GM18868 (cell line): Measurements from ENCODE around the gene ELL.

Source experiments
- ATAC-seq: cut with Tn5 transposase; IDR thresholded peaks from one replicate; pipeline ENCODE4 v1.9.1; 2021; ENCODE audit warnings: mild to moderate bottlenecking, moderate library complexity; ENCODE audit not compliant: unreplicated experiment

Gene ELL

GRCh38 chr19:18424890-18425514 lies 96.9 kb downstream of the ELL start:
- ATAC-seq = no peak

DNA sequence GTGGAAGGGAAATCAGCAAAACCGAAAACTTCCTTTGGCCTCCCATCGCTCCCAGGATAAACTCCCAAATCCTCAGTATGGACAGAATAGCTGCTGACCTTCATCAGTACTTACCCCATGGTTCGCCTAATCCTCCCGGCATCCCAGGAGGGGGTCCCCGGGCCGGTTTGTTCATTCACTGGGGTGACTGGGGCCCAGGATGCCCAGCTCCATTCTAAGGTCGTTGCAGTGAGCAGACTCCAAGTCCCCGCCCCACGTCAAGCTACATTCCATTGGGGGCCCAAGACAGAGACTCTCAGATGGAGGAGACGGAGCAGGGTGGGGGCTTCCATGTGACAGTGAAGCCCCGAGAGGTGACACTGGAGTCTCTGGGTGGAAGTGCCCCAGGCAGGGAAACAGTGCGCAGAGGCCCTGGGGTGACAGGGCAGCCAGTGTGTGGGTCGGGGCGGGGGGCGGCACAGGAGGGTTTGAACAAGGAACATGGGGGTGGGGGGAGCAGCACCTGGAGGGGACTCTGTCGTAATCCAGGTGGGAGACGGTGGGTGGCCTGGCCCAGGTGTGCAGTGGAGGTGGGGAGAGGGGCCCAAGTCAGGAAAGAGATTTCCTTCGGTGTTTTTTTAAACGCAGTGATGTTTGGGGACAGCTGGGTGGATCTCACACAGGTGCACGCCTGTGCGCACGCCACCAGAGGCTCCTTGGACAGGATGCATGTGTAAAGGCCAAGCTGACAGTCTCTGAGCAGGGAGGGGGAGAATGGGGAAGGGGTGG lies 97.6 kb downstream of the ELL start:
- no peak for ATAC-seq

DNA sequence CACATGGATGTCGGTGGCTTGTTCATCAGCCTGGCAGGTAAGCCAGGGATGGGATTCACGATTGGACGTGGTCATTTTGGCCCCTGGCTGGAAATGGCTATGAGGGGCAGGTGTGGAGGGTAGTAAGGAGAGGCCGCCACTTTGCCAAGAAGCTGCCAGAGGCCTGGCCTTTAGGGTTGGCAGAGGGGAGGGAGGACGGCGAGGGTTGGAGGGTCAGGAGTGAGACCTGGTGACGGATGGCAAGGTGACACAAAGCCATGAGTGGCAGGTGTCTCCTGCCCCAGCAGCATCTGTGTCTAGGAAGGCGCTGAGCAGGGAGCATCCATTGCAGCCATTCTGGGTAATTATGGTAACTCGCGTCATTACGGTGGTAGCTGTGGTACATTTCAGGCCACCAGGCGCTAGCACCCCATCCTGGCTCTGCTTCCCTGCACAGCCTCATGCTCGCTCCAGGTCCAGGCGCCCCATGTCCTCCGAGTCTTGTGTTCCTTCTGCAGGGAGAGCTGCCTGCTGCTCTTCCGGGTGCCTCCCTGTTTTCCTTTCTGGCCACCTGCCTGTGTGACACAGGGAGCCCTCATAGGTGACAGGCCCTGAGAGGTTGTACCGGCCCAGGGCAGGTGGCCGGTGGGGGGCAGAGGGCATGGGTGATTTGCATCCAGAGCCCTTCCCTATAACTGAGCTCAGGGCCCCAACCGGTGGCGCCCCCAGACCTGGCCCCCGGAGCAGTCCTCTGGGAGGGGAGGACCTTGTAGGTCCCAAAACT lies 98.4 kb downstream of the ELL start:
- no peak for ATAC-seq

DNA sequence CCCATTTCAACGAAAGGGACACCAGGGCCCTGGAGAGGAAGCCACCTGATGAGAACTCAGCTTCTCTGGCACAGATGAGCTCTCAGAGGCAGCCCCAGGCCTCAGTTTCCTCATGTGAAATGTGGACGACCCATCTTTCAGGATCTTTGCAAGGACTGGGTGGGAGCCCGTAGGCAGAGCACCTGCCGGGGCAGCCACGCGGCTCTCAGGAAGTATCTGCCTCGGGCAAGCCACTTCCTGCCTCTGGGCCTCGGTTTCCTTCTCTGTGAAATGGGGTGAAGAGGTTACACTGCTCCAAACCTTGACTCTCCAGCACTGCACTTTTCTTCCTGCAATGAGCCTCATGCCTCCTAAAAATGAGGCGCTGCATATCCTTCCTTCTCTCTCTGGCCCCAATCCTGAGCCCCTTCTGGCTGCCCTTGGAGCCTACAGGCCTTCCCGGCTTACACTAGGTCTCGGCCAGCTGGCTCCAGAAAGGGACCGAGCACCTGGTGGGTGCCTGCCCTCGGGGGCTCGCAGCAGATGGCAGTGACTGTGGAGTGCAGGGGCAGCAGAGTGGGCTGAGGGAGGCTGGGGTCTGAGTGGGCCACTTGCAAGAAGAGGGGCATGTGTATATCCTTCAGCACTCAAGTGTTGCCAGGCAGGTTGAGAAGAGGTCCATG lies 99.2 kb downstream of the ELL start:
- no peak for ATAC-seq

DNA sequence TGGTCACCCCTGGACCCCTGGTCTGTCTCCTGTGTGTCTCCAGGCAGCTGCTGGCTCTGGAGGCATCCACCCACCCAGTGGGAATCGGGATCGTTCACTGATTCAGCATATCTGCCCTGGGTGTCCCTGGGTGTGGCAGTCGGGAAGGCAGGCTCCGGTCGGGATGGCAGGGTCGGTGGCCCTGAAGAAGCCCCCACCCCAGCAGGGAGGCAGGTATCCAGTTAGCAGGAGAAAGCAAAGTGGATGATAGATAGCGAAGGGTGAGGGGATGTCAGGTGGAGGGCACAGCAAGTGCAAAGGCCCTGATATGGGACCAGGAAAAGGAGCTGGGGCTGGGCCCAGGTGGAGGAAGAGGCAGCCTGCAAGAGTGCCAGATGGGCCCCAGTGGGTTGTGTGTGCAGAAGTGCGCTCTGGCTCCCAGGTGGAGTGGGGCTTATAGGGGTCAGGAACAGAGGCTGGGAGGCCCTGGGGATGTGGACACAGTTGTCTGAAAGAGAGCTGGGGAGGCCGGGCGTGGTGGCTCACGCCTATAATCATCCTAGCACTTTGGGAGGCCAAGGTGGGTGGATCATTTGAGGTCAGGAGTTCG lies 100.4 kb downstream of the ELL start:
- no peak for ATAC-seq

DNA sequence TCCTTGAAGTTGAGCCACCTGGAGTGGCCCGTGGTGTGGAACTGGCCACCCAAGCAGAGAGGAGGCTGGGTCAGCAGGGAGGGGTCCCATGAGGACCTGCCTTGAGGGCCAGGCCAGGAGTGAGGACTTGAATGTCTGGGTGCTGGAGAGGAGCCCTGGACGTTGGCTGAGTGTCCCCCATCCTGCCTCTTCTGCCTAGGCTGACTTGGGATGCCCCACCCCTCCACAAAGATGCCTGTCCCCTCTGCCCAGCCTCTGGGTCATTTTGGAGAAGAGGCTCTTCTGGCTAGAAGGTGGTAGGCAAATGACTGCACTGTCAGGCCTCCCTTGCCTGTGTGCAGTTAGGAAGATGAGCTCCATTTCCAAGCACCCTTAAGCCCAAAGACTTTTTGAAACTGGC lies 100.9 kb downstream of the ELL start:
- ATAC-seq = no peak

DNA sequence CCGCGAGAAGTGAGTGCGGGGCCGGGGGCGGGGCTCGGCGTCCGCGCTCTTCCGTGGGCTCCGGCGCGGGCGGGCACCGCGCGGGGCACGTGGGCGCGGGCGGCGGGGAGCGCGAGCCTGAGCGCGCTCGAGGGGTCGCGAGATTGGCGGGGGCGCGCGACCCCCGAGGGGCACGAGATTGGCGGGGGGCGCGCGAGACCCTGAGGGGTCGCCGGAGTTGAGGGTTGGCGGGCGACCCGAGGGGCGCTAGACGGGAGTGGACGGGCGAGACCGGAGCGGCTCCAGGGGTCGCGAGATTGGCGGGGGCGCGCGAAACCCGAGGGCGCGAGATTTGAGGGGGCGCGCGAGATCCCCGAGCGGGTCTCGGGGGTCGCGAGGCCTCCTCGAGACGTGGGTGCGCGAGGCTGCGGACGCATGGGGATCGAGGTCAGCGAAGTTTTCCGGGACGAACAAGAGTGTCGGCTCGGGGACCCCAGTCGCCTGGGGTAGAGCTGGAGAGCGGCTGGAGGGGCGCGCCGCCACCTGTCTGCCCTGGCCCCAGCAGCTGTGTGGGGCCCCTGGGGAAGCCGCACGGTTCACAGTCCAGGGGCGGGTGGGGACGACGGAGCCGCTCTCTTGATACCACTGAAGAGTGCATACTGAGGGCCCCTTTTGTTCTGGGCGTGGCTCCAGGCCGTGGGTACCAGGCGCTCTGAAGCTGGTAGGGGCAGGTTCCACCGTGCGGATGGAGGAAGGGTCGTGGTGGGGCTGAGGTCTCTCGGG lies 102.0 kb downstream of the ELL start:
- no peak for ATAC-seq

DNA sequence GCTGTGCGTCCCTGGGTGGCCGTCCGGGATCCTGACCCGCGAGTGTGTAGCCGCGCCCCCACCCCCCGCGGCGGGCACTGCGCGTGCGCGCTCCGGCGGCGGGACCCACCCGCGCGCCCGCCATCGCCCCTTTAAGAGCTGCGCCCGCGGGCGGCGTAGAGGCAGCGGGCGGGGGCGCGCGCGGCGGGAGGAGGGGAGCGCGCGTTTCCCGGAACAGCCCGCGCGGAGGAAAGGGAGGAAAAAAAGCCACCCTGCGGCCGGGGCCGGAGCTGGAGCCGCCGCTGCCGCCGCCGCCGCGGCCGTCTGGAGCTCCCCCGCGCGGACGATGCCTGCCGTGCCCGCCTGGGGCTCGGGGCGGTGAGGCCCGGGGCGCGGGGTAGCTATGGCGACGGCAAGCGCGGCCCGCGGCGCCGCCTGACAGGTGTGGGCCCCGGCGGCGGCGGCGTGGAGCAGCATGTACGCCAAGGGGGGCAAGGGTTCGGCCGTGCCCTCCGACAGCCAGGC lies 102.6 kb downstream of the ELL start, which contains the start of gene SSBP4:
SSBP4 (plus strand) TSS at position 204 of the 504 bp plus-strand sequence; CDS start at position 455, 251 bp downstream.
- peak; percentile 45 for ATAC-seq

DNA sequence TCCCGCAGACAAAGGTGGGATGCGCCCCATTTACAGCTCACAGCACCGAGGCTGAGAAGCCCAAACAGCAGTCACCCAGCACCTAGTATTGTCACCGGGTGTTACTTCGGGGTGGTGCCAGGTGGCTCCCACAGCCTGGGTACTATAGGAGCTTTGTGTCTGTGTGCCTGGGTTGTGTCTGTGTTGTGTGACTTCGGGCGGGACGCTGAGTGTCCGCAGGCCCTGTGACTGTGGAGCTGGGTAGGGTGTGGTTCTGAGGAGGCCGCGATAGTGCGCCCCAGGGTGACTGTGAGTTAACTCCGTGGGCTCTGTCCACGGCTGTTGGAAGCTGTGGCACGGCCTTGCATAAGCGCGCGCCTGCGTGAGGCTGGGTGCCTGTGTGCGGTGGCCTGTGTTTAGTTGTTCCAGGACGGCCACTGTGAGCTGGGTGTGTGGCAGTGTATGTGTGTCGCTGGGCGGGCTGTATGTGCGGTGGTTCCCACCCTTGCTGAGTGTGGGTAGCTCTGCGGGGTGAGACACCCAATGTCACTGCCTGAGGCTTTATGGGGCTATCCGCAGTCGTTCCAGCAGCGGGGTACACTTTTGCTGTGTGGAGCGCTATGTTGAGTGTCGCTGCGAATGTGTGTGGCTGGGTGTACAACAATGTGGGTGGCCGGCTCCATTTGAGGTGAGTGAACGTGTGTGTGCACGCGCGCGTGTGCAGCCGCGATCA lies 103.2 kb downstream of the ELL start:
- peak; percentile 2 for ATAC-seq

GRCh38 chr19:18418029-18418482 lies 103.8 kb downstream of the ELL start:
- no peak for ATAC-seq

DNA sequence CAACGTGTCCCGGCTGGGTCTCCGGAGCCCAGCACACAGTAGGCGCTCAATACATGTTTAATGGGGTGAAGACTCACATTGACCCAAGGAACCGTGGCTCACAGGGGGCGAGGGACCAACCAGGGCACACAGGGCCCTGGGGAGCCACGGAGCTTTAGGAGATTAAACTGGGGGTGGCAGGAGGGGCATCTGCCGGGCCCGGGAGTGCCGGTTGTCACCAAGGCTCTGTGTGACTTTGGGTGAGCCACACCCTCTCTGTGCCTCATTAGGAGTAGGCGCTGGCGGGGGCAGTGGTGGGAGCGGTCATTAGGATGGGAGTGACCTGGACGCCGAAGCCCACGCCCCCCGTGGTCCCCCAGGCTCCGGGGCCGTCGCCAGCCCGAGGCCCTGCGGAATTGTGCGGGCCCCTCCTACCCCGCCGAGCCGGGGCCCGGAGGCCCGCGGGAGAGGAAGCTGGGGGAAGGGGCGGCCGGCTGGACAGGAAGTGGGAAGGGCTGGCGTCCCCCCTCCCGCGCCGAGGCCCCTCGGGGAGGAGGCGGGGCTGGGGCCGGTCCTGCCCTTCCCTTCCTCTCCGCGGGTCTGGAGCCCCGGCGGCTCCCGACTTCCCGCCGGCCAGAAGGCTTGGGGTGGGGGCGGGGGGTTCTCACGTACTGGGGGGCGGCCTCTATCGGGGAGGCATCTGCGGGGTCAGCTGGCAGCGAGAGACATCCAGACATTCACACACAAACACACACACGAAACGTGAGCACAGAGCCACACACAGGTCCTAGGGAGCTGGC lies 104.4 kb downstream of the ELL start:
- ATAC-seq = no peak

DNA sequence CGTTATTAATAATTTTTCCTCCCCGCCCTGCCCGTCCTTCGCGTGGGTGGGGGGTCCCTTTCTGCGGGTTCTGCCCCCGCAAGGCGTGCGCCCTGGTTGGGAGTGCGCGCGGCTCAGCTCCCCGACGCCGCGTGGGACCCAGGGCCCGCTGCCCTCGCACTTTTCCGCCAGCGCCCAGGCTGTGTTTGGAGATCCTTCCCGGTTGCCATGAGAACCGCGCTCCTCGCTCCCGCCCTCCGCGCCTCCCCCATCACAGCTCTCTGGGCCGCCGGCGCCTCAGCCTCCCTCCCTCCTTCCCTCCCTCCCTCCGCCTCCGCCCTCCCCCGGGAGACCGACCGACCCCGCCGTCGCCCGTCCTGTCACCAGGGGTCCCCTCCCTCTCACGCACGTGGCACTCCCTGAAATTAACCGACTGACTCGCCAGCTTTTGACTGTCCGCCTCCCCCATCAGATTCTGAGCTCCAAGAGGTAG lies 105.1 kb downstream of the ELL start:
- no peak for ATAC-seq

GRCh38 chr19:18415178-18415867 lies 106.5 kb downstream of the ELL start:
- no peak for ATAC-seq

DNA sequence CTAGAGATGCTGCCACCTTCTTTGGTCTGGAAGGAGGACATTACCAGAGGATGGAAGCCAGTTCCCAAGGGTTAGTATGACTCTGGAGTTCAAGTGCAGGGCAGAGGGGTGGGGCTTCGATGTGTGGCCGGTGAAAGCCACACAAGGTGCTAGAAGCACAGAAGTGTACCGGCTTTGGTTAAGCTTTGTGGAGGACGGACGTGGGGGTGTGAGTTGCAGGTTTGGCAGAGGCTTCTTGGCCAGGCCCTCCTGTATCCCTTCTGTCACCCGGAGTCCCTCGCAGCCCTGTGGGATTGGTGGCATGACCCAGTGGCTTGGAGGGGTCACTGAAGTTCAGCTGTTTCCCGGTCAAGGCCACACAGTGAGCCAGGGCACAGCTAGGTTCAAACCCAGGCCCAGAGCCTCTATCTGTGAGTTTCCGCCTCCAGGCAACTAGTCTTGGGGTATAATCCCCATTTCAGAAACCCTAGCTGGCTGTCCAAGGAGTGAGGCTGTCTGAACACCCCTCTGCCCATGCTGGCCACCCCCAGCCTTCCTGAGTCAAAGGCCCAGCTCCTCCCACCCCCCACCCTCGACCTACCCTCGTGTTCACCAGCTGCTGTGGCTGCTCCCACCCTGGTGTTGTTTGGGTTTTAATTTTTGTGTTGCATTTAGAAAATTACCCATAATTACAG lies 107.2 kb downstream of the ELL start:
- ATAC-seq = no peak

GRCh38 chr19:18412610-18413239 lies 109.1 kb downstream of the ELL start:
- no peak for ATAC-seq

- peak; percentile 52 for ATAC-seq
Measured at GRCh38 chr19:18408053-18408476, 113.8 kb downstream of the ELL start.

GRCh38 chr19:18406749-18407148 lies 115.1 kb downstream of the ELL start:
- ATAC-seq = no peak
